GM12872 (cell line): ENCODE data around the gene GPC3.

Experiments used
- TF ChIP-seq, protein P1 (sequence below): IDR thresholded peaks from 3 replicates; pipeline ENCODE4 v1.5.1; 2011; ENCODE audit warnings: low read depth, mild to moderate bottlenecking, low read length, moderate library complexity; ENCODE audit not compliant: insufficient read depth

Gene GPC3

DNA sequence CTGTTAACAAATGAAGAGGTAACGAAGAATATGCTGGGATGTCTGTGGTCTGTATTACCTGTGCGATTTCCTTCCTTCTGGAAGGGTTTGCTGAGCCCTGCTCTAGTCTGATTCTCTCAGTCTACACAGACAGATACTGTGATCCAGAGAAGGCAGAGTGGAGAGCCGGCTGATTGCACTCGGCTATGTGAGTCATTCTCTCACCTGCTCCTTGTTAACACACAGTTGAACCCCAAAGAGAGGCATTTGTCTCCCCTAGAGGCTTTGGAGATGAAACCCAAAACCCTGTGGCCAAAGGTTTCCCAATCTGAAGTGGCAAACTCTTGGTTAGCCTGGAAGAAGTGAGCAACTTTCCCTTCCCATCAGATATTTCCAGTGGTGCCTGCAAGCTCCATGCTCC is 492.0 kb downstream of the GPC3 start:
- TF ChIP-seq, protein P1, sequence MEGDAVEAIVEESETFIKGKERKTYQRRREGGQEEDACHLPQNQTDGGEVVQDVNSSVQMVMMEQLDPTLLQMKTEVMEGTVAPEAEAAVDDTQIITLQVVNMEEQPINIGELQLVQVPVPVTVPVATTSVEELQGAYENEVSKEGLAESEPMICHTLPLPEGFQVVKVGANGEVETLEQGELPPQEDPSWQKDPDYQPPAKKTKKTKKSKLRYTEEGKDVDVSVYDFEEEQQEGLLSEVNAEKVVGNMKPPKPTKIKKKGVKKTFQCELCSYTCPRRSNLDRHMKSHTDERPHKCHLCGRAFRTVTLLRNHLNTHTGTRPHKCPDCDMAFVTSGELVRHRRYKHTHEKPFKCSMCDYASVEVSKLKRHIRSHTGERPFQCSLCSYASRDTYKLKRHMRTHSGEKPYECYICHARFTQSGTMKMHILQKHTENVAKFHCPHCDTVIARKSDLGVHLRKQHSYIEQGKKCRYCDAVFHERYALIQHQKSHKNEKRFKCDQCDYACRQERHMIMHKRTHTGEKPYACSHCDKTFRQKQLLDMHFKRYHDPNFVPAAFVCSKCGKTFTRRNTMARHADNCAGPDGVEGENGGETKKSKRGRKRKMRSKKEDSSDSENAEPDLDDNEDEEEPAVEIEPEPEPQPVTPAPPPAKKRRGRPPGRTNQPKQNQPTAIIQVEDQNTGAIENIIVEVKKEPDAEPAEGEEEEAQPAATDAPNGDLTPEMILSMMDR: no peak

DNA sequence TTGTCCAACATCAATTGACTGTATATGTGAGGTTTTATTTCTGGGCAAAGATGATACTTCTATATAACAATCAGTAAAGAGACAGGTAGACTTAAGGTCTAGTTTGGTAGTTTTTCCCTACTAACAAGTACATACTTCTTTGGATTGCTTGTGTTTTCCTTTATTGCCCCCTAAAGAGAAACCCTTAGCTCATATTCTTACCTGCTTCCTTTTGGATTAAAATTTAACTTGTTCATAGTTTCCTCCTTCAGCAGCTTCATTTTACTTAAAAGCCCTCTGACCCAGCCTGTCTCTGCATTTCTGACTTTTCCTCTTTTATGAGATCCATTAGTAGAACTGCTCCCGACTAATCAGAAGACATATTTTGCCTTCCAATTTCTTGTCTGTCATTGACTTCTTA is 494.4 kb downstream of the GPC3 start:
- TF ChIP-seq, protein P1: no peak
